Measurements from ENCODE around the gene CALR3. TPM values are rescaled to one million over a fixed set of nuclear protein-coding genes. Genes with fewer than 3 reads are reported as not detected.

The CALR3 gene
- total and polyA plus RNA-seq, 2 of the 8 experiments (the other 6 are each of a cell fraction or from before 2014, with no cell fraction given): 0.11 to 0.32 TPM

GRCh38 chr19:16460454-16460853 is 35.5 kb downstream of the CALR3 start (continued):
- TF ChIP-seq CHD7 (IDR thresholded peaks at IDR 0.05; ENCODE audit: insufficient replicate concordance, low read length) (no peak), CREB1 (IDR thresholded peaks at IDR 0.05) (no peak)

Measured in H1 (cell line).